HEK293 (cell line): Measurements from ENCODE around the gene NT5DC4.

Source experiments
- CTCF ChIA-PET: fragments of 350-600 bp; formaldehyde crosslinking; extraction: SDS; loops from one replicate; lab custom pipeline; 2021; ENCODE audit warnings: antibody characterized with exemption; lab: Yijun Ruan, JAX
- POLR2A ChIA-PET: fragments of 300-600 bp; formaldehyde crosslinking; extraction: SDS; loops from one replicate; lab custom pipeline; 2020; ENCODE audit warnings: antibody characterized with exemption, inconsistent platforms; lab: Yijun Ruan, JAX
- H3K27ac ChIP-seq: fragments of 200-500 bp; sonication (Bioruptor generic); 2 replicates; pipeline ENCODE4 v1.5.1; 2014; ENCODE audit warnings: low read depth, low read length, control low read depth, inconsistent platforms; ENCODE audit errors: extremely low read depth
- H3K36me3 ChIP-seq, 2 experiments: fragments of 200-500 bp in 1 of 2; sonication (Bioruptor generic) in 1 of 2; 1 replicate in 1 of 2; 2 replicates in 1 of 2; pipeline ENCODE4 v1.5.1; 2014 to 2017; ENCODE audit warnings: inconsistent platforms in 2 of 2, low read length in 2 of 2; ENCODE audit not compliant: control insufficient read depth in 2 of 2, insufficient read depth in 1 of 2
- H3K4me1 ChIP-seq: fragments of 200-500 bp; sonication (Bioruptor generic); 2 replicates; pipeline ENCODE4 v1.5.1; 2014; ENCODE audit warnings: mild to moderate bottlenecking, low read length, inconsistent platforms; ENCODE audit not compliant: control insufficient read depth, insufficient read depth
- H3K4me3 ChIP-seq: 2 replicates; pipeline ENCODE4 v1.5.1; 2011; ENCODE audit warnings: low read depth, mild to moderate bottlenecking, control low read depth, low read length, moderate library complexity
- H3K9me3 ChIP-seq: fragments of 200-500 bp; sonication (Bioruptor generic); 2 replicates; pipeline ENCODE4 v1.5.1; 2014; ENCODE audit warnings: low read depth, low read length, inconsistent platforms; ENCODE audit not compliant: control insufficient read depth, insufficient read depth
- BCL11A ChIP-seq: fragments of 450-650 bp; formaldehyde crosslinking; IDR thresholded peaks from 2 replicates; pipeline ENCODE4 v1.5.1; 2016; ENCODE audit warnings: low read depth, missing biosample characterization, missing genetic modification characterization
- EGR2 ChIP-seq: fragments of 450-650 bp; formaldehyde crosslinking; IDR thresholded peaks from 2 replicates; pipeline ENCODE4 v1.5.1; 2016; ENCODE audit warnings: low read depth, missing biosample characterization, missing genetic modification characterization
- GLI4 ChIP-seq: fragments of 450-650 bp; formaldehyde crosslinking; IDR thresholded peaks from 2 replicates; pipeline ENCODE4 v1.5.1; 2016; ENCODE audit warnings: missing biosample characterization, missing genetic modification characterization
- MEIS1 ChIP-seq: sonication (generic); formaldehyde crosslinking; IDR thresholded peaks from 2 replicates; pipeline ENCODE4 v1.8.1; 2022; ENCODE audit warnings: missing genetic modification reagents, mild to moderate bottlenecking, borderline replicate concordance
- OVOL3 ChIP-seq: fragments of 450-650 bp; formaldehyde crosslinking; IDR thresholded peaks from 2 replicates; pipeline ENCODE4 v1.5.1; 2016; ENCODE audit warnings: missing biosample characterization, missing genetic modification characterization
- SETDB1 ChIP-seq: IDR thresholded peaks from one replicate; pipeline ENCODE4 v1.6.1; 2017; ENCODE audit warnings: mild to moderate bottlenecking, low read length, moderate library complexity, mixed read lengths; ENCODE audit not compliant: insufficient read length
- ZFHX2 ChIP-seq: fragments of 450-650 bp; formaldehyde crosslinking; conservative IDR thresholded peaks from 2 replicates; pipeline ENCODE4 v1.5.1; 2016; ENCODE audit warnings: missing biosample characterization, missing genetic modification characterization
- ZFP3 ChIP-seq: fragments of 450-650 bp; formaldehyde crosslinking; IDR thresholded peaks from 2 replicates; pipeline ENCODE4 v1.5.1; 2016; ENCODE audit warnings: low read depth, missing biosample characterization, missing genetic modification characterization
- ZFP69B ChIP-seq: fragments of 450-650 bp; formaldehyde crosslinking; IDR thresholded peaks from 2 replicates; pipeline ENCODE4 v1.5.1; 2016; ENCODE audit warnings: missing biosample characterization, missing genetic modification characterization
- ZNF138 ChIP-seq: fragments of 450-650 bp; formaldehyde crosslinking; IDR thresholded peaks from 2 replicates; pipeline ENCODE4 v1.5.1; 2016; ENCODE audit warnings: missing biosample characterization, missing genetic modification characterization, borderline replicate concordance
- ZNF146 ChIP-seq: fragments of 450-650 bp; formaldehyde crosslinking; IDR thresholded peaks from 2 replicates; pipeline ENCODE4 v1.5.1; 2016; ENCODE audit warnings: missing biosample characterization, missing genetic modification characterization
- ZNF311 ChIP-seq: fragments of 450-650 bp; formaldehyde crosslinking; IDR thresholded peaks from 2 replicates; pipeline ENCODE4 v1.5.1; 2017; ENCODE audit warnings: missing biosample characterization, missing genetic modification characterization, borderline replicate concordance
- ZNF426 ChIP-seq: fragments of 450-650 bp; formaldehyde crosslinking; IDR thresholded peaks from 2 replicates; pipeline ENCODE4 v1.5.1; 2017; ENCODE audit warnings: missing biosample characterization, missing genetic modification characterization, mild to moderate bottlenecking, inconsistent platforms, moderate library complexity
- ZNF514 ChIP-seq: fragments of 450-650 bp; formaldehyde crosslinking; IDR thresholded peaks from 2 replicates; pipeline ENCODE4 v1.5.1; 2016; ENCODE audit warnings: missing biosample characterization, missing genetic modification characterization
- ZNF558 ChIP-seq: fragments of 450-650 bp; formaldehyde crosslinking; IDR thresholded peaks from 2 replicates; pipeline ENCODE4 v1.5.1; 2016; ENCODE audit warnings: missing biosample characterization, missing genetic modification characterization
- ZNF560 ChIP-seq: fragments of 450-650 bp; formaldehyde crosslinking; IDR thresholded peaks from 2 replicates; pipeline ENCODE4 v1.5.1; 2017; ENCODE audit warnings: missing biosample characterization, missing genetic modification characterization, borderline replicate concordance
- ZNF610 ChIP-seq: fragments of 450-650 bp; formaldehyde crosslinking; IDR thresholded peaks from 2 replicates; pipeline ENCODE4 v1.5.1; 2016; ENCODE audit warnings: missing biosample characterization, missing genetic modification characterization, borderline replicate concordance
- ZNF629 ChIP-seq: fragments of 450-650 bp; formaldehyde crosslinking; IDR thresholded peaks from 2 replicates; pipeline ENCODE4 v1.5.1; 2017; ENCODE audit warnings: missing biosample characterization, missing genetic modification characterization
- ZNF692 ChIP-seq: fragments of 450-650 bp; formaldehyde crosslinking; IDR thresholded peaks from 2 replicates; pipeline ENCODE4 v1.5.1; 2016; ENCODE audit warnings: missing biosample characterization, missing genetic modification characterization
- ZNF830 ChIP-seq: fragments of 450-650 bp; IDR thresholded peaks from 2 replicates; pipeline ENCODE4 v1.5.0; 2018; ENCODE audit warnings: missing biosample characterization, missing genetic modification characterization, low read depth, mild to moderate bottlenecking, moderate library complexity
- ZSCAN16 ChIP-seq: fragments of 450-650 bp; formaldehyde crosslinking; IDR thresholded peaks from 2 replicates; pipeline ENCODE4 v1.5.1; 2016; ENCODE audit warnings: missing biosample characterization, missing genetic modification characterization
- ZSCAN18 ChIP-seq: fragments of 450-650 bp; formaldehyde crosslinking; IDR thresholded peaks from 2 replicates; pipeline ENCODE4 v1.5.1; 2016; ENCODE audit warnings: missing biosample characterization, missing genetic modification characterization
- ZXDB ChIP-seq: fragments of 450-650 bp; formaldehyde crosslinking; IDR thresholded peaks from 2 replicates; pipeline ENCODE4 v1.5.1; 2016; ENCODE audit warnings: missing biosample characterization, missing genetic modification characterization
- TF ChIP-seq, protein P1 (sequence below): fragments of 450-650 bp; formaldehyde crosslinking; IDR thresholded peaks from 2 replicates; pipeline ENCODE4 v1.5.1; 2016; ENCODE audit warnings: missing biosample characterization, missing genetic modification characterization
- TF ChIP-seq, protein P2 (sequence below): fragments of 450-650 bp; formaldehyde crosslinking; IDR thresholded peaks from 2 replicates; pipeline ENCODE4 v1.5.1; 2017; ENCODE audit warnings: missing biosample characterization, missing genetic modification characterization

The NT5DC4 gene

DNA sequence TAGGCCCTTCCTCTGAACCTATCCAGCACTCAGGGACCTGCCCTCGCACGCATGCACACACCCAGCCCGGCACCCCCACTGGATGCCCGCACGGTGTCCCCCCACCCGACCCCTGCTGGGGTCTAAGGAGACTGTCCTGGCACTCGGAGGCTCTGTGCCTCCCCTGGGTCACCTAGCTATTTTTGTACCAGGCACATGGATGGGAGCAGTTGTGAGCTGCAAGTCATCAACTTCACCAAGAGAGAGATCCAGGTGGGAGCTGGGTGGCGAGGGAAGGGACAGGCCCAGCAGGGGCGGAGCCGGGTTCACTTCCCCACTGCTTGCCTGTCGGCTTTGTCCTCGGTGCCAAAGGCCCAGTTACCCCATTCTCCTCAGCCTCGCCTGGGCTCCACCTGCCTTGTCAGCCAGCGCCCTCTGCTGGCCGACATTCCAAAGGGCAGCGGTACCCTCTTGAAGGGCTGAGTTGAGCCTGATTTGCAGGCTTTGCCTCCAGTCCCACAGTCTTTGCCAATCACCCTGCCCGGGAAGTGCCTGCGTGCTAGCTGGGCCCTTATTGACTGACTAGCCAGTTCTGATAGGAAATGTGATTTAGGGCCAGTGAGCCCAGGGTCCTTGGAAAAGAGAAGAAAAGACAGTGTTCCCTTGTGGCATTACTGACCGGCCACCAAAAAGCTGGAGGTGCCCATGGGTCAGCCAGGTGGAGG is 5.8 kb downstream of the NT5DC4 start (continued):
- TF ChIP-seq BCL11A (tag by site-specific recombination) (no peak), ZNF146 (tag by site-specific recombination) (no peak), ZNF629 (tag by site-specific recombination) (0 out of 2 replicates have a peak, but pooled peaks have one; percentile 31), ZFHX2 (tag by site-specific recombination) (0 out of 2 replicates have a peak, but pooled peaks have one; percentile 7)

DNA sequence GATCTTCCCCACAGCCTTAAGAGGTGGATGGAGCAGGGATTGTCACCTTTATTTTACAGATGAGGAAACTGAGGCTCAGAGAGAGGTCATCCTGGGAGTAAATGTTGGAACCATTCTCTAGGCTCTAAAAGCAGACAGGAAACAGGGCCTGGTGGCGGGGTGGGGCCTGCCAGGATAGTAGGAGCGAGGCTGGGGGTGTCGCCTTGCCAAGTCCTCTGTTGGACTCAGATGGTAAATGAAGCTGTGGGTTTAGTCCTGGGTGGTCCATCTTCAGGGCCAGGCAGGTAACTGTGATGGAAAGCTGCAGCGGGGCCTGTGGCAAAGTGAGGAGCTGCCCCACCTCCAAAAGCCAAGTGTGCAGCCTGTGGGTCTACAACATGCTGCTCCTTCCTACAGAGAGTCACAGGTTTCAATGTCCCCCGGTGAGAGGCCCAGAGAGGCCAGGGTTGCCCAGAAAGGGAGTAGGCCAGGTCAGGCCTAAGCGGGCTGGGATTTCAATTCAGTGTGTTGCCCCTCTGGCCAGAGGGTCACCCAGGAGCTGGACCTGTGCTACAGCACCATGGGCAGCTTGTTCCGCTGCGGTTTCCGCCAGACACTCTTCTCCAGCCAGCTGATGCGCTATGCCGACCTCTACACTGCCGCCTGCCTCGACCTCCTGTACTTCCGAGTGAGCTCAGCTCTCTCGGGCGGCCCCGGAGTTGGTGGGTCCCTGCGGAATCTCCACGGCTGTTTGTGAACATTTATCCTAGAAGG is 6.6 kb downstream of the NT5DC4 start:
- H3K36me3 ChIP-seq = no peaks in the 10 kb centered on the region
- CTCF ChIA-PET = interaction anchor here (0.5 to 8.9 kb wide), 32 partner anchors 9 to 1014 kb away, joined by 3 to 204 read pairs (median 6); partner anchors contain the start of genes CHCHD5 and SLC20A1
- no peak for TF ChIP-seq ZNF830 (tag by site-specific recombination)
- no peak for TF ChIP-seq EGR2 (tag by site-specific recombination)
- TF ChIP-seq, protein P1, sequence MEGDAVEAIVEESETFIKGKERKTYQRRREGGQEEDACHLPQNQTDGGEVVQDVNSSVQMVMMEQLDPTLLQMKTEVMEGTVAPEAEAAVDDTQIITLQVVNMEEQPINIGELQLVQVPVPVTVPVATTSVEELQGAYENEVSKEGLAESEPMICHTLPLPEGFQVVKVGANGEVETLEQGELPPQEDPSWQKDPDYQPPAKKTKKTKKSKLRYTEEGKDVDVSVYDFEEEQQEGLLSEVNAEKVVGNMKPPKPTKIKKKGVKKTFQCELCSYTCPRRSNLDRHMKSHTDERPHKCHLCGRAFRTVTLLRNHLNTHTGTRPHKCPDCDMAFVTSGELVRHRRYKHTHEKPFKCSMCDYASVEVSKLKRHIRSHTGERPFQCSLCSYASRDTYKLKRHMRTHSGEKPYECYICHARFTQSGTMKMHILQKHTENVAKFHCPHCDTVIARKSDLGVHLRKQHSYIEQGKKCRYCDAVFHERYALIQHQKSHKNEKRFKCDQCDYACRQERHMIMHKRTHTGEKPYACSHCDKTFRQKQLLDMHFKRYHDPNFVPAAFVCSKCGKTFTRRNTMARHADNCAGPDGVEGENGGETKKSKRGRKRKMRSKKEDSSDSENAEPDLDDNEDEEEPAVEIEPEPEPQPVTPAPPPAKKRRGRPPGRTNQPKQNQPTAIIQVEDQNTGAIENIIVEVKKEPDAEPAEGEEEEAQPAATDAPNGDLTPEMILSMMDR (tag by site-specific recombination) = no peak
- no peaks in the 10 kb centered on the region for H3K9me3 ChIP-seq
- H3K4me1 ChIP-seq = no peaks in the 10 kb centered on the region
- H3K4me3 ChIP-seq = no peak overlapping the region
- H3K27ac ChIP-seq = no peak overlapping the region
- POLR2A ChIA-PET = interaction anchor here (0.6 to 2.7 kb wide), 2 partner anchors 81 to 236 kb away, joined by 3 to 8 read pairs; no protein-coding TSS in a partner anchor

DNA sequence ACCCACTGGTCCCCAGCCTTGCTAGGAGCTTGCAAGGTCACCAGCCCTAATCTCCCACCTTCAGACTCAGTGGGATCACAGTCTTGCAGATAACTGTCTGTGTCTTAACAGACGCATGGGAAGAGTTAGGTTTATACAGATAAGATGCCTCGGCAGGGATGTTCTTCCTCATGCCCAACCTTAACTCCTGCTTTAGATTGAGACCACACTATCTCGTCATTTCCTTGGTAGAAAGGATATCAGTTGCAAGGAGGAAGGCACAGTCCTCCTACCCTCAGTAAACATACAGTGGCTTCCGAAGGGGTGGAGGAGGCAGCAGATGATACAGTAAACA is 7.2 kb downstream of the NT5DC4 start:
- Histone ChIP-seq H3K4me3 (no peak overlapping the region), H3K9me3 (no peaks in the 10 kb centered on the region), H3K4me1 (no peaks in the 10 kb centered on the region), H3K36me3 (no peaks in the 10 kb centered on the region)
- POLR2A ChIA-PET = no interaction called here
- CTCF ChIA-PET = interaction anchor here (0.5 to 8.9 kb wide), 23 partner anchors 9 to 841 kb away, joined by 3 to 204 read pairs (median 6); partner anchors contain the start of genes CHCHD5 and SLC20A1
- TF ChIP-seq ZSCAN18 (tag by site-specific recombination) = no peak
- no peak for TF ChIP-seq GLI4 (tag by site-specific recombination)
- no peak for TF ChIP-seq ZNF692
- TF ChIP-seq ZXDB (tag by site-specific recombination) = no peak
- no peak for TF ChIP-seq MEIS1 (CRISPR knock-in tag)
- TF ChIP-seq ZFP69B (tag by site-specific recombination) = no peak
- TF ChIP-seq ZNF560 (tag by site-specific recombination) = no peak
- TF ChIP-seq ZSCAN16 = no peak
- no peak for TF ChIP-seq ZNF311
- TF ChIP-seq, protein P2, sequence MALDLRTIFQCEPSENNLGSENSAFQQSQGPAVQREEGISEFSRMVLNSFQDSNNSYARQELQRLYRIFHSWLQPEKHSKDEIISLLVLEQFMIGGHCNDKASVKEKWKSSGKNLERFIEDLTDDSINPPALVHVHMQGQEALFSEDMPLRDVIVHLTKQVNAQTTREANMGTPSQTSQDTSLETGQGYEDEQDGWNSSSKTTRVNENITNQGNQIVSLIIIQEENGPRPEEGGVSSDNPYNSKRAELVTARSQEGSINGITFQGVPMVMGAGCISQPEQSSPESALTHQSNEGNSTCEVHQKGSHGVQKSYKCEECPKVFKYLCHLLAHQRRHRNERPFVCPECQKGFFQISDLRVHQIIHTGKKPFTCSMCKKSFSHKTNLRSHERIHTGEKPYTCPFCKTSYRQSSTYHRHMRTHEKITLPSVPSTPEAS = no peak
- TF ChIP-seq ZNF138 (tag by site-specific recombination) = no peak
- no peak for TF ChIP-seq SETDB1
- no peak for TF ChIP-seq ZNF558
- TF ChIP-seq OVOL3 (tag by site-specific recombination) = no peak
- TF ChIP-seq ZFP3 (tag by site-specific recombination) = no peak
- no peak for TF ChIP-seq ZFHX2 (tag by site-specific recombination)
- no peak for TF ChIP-seq ZNF426 (tag by site-specific recombination)
- no peak for TF ChIP-seq ZNF610
- no peak for TF ChIP-seq ZNF514 (tag by site-specific recombination)
- TF ChIP-seq, all 188 proteins: peak for 0
- no peak overlapping the region for H3K27ac ChIP-seq
